D721Med (cell line): Measurements from ENCODE around the gene WNK4.

Experiments used
- DNase-seq: peaks from one replicate; pipeline ENCODE4 v3.0.0; 2011; ENCODE audit warnings: low spot score; ENCODE audit not compliant: insufficient read length
- FAIRE-seq: peaks from 2 replicates; lab custom pipeline; 2011; peaks lifted over from hg19 to GRCh38; lab: Jason Lieb, UNC
- CTCF ChIP-seq: IDR thresholded peaks from 2 replicates; pipeline ENCODE4 v1.5.1; 2012; ENCODE audit warnings: mild to moderate bottlenecking, control low read depth; ENCODE audit not compliant: insufficient read depth; ENCODE audit errors: missing control alignments

Gene WNK4

DNA sequence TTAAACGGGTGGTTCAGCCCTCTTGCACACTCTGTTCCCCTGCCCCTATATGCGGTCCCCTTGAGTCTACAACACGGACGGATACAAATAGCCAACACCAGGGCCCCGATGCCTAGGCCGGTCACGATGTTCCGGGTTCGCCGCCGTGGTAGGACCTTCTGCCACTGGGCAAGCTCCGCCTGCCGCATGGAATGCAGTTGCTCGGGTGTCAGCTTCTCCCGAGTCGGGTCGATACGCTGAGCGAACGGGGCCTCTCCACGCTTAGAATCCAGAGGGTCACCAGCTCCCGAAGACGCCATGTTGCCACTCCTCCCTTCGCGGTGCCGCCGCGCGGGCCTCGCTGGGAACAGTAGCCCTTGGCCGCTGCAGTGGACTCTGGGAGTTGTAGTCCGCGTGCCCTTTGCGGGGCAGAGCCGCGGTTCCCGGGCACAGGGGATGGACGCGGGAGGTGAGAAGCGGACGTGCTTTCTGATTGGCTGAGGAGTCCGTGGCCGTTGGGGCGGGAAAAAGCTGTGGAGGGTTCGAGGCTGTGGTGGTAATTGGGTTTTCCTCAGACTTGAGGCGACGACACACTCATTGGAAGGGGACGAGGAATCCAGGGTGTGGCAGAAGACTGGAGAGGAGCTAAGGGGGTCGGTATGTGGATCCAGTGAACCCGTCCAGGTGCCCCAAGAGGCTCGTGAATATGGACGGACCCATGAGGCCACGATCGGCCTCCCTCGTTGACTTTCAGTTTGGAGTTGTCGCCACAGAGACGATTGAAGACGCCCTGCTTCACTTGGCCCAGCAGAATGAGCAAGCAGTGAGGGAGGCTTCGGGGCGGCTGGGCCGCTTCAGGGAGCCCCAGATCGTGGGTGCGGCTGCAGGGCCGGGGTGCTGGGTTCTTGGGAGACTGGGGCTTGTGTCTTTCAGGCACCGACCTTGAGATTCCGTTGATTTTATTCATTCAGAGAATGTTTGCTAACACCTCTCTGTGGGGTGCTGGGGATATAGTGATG is 18.3 kb downstream of the WNK4 start, which contains the start of the genes CNTD1 and COA3:
Gene CNTD1 (plus strand): TSS at position 479 of the 998 bp plus-strand sequence. CDS start 207 bp downstream, at position 686.
Gene COA3 (minus strand): TSS at position 322 of the 998 bp plus-strand sequence. CDS start 23 bp downstream, at position 299.
- FAIRE-seq, result no peak
- peak; percentile 84 for DNase-seq
- TF ChIP-seq CTCF, result no peak

GRCh38 chr17:42803074-42803883 is 22.9 kb downstream of the WNK4 start:
- DNase-seq (no peak), FAIRE-seq (no peak)
- no peak for TF ChIP-seq CTCF

DNA sequence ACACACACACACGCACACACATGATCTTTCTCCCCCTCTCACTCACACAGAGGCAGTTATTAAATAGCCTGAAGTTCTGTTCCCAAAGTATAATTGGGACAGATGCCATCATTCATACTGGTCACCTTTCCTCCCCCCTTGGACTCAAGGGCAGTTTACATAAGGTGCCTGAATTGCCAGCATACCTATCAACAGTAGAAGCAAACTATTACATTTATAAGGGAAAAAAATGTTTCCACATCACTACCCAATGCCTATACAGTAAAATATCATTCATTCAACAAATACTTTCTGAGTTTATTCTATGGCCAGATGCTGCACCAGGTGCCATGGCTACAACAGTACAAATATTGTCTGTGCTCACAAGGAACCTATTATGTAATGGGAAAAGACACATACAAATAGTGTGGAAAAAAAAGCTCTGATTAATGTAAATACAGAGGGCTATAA is 24.5 kb downstream of the WNK4 start:
- TF ChIP-seq CTCF, result no peak
- DNase-seq (no peak), FAIRE-seq (no peak)

- no peak for DNase-seq
- no peak for FAIRE-seq
- TF ChIP-seq CTCF, result no peak
Measured at GRCh38 chr17:42806249-42806648, 25.8 kb downstream of the WNK4 start.

DNA sequence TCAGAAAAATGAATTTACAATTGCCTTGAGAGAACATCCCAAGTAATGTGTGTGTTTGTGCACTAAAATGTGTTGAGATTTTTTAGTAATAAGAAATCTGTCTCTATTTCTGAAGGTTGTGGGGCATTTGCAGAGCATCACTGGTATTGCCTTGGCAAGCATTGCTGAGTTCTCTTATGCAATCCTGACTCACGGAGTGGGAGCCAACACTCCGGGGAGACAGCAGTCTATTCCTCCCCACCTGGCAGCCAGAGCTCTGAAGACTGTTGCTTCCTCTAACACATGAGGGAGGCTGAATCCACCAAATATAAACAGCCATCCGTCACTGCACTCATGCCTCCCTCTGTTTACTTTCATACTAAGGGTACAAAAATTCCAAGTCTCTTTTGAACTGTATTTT is 28.8 kb downstream of the WNK4 start:
- FAIRE-seq (no peak), DNase-seq (no peak)
- no peak for TF ChIP-seq CTCF

- FAIRE-seq (no peak), DNase-seq (no peak)
- TF ChIP-seq CTCF, result no peak
Measured at GRCh38 chr17:42814633-42815399, 34.4 kb downstream of the WNK4 start.
